GM19468 (cell line): ENCODE data around the gene PPP1R15A.
"Not testable (repeated sequence)": the region's sequence is repeated elsewhere in the genome, so short reads cannot be mapped to it uniquely, and the experiment has no call there.

Source experiments
- ATAC-seq: cut with Tn5 transposase; IDR thresholded peaks from one replicate; pipeline ENCODE4 v1.9.1; 2021; ENCODE audit warnings: mild to moderate bottlenecking, moderate library complexity, moderate number of reproducible peaks; ENCODE audit not compliant: unreplicated experiment; ENCODE audit errors: extremely low read depth

The PPP1R15A gene

GRCh38 chr19:48858984-48859710 is 13.1 kb upstream of the PPP1R15A start:
- no peak for ATAC-seq

- no peak for ATAC-seq
These were observed 12.3 kb upstream of the PPP1R15A start for GRCh38 chr19:48859711-48860572.

GRCh38 chr19:48861313-48861712 is 10.9 kb upstream of the PPP1R15A start:
- no peak for ATAC-seq

- no peak for ATAC-seq
These were observed 9.4 kb upstream of the PPP1R15A start for GRCh38 chr19:48862827-48863226.

GRCh38 chr19:48866692-48867091 is 5.5 kb upstream of the PPP1R15A start:
- no peak for ATAC-seq

- ATAC-seq, result no peak
These were observed 5.0 kb upstream of the PPP1R15A start for GRCh38 chr19:48867123-48867745.

GRCh38 chr19:48867746-48868113 is 4.5 kb upstream of the PPP1R15A start:
- no peak for ATAC-seq

GRCh38 chr19:48868114-48868886 is 3.9 kb upstream of the PPP1R15A start, which contains the start of gene PLEKHA4:
Gene PLEKHA4 (minus strand): TSS chr19:48868617. CDS start chr19:48867620, 997 bp downstream.
- ATAC-seq, result no peak

GRCh38 chr19:48870048-48870447 is 2.2 kb upstream of the PPP1R15A start:
- no peak for ATAC-seq

- not testable (repeated sequence) for ATAC-seq
These were observed 595 bp upstream of the PPP1R15A start for GRCh38 chr19:48871471-48872181.

- ATAC-seq, result no peak
These were observed 759 bp downstream of the PPP1R15A start for GRCh38 chr19:48872884-48873475.

- ATAC-seq, result no peak
These were observed 1.5 kb downstream of the PPP1R15A start for GRCh38 chr19:48873476-48874302.

- ATAC-seq, result no peak
These were observed 2.3 kb downstream of the PPP1R15A start for GRCh38 chr19:48874303-48875135.

GRCh38 chr19:48876043-48876981 is 4.1 kb downstream of the PPP1R15A start:
- ATAC-seq, result not testable (repeated sequence)

GRCh38 chr19:48877855-48878195 is 5.6 kb downstream of the PPP1R15A start:
- no peak for ATAC-seq

- no peak for ATAC-seq
These were observed 6.2 kb downstream of the PPP1R15A start for GRCh38 chr19:48878196-48879024.
